ENCODE measurements around the gene ESD.

The ESD gene

DNA sequence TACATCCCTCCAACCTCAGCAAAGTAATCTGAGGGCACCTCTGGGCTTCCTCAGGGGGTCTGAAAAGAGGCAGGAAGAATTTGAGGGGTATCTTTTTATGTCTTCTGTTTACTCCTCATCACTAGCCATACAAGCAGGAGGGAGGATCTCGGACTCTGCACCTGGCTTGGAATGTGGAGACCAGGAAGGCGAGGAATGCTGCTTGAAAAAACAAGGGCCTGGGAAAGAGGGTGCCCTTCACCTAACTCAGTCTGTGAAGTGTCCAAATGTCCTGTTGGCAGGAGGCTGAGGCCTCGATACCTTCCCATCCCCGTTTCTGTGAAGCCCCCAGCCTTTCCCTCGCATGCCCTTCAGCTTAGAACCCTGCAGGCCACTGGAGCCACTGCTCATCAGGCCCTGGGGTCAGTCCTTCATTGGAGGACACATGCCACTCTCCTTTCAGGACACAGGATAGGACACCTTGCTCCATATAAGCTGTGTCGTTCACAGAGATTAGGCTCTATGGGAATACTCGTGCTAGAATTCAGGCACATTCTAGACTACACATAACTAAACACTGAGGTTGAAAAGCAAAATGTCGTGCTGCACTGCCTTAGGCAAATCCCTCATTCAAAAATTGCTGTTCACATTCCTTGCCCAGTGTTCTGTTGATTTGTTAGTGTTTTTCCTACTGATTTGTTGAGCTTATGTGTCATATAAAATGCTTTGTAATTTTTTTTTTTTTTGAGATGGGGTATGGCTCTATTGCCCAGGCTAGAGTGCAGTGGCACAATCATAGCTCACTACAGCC lies 49.7 kb downstream of the ESD start:
- no peak for DNase-seq (ENCODE audit: extremely low read depth in 1 of 2, low read depth in 1 of 2)

DNA sequence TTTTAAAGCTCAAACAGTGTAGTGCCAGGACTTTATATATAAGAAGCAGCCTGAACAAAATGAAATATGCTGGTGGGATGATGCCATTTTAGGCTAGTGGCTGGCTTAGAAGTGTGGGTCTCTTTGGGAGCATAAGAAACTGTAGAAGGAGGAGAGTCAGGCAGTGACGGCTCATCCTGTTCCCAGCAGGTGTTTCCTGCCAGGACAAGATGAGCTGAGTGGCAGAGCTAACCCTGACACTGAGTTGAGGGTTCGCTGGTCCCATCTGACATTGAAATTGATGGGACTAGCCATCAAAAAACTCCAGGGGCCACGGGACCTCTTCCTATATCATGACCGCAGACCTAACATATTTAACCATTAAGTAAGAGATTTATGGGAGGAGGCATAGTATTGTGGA lies 51.3 kb downstream of the ESD start:
- no peak for DNase-seq (ENCODE audit: extremely low read depth in 1 of 2, low read depth in 1 of 2)

- no peak for DNase-seq (ENCODE audit: extremely low read depth in 1 of 2, low read depth in 1 of 2)
Measured at GRCh38 chr13:46745062-46745461, 51.9 kb downstream of the ESD start.

DNA sequence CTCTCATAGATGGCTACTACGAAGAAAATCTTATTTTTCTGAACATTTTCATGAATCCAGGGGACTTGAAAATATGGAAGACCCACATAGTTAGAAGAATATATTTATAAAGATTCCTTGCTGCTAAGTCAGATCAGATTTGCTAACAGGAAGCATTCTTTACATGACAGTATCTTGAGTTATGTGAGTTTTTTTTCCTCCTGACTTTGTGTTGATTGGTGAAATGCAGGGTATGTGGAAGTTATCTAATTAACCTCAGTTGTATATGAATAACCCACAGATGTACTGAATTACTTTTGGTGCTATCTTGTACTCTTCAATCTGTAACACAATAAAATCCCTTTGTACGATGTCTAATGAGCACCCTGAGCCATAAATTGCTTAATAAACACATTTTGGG lies 53.8 kb downstream of the ESD start:
- DNase-seq (ENCODE audit: extremely low read depth in 1 of 2, low read depth in 1 of 2): no peak

DNA sequence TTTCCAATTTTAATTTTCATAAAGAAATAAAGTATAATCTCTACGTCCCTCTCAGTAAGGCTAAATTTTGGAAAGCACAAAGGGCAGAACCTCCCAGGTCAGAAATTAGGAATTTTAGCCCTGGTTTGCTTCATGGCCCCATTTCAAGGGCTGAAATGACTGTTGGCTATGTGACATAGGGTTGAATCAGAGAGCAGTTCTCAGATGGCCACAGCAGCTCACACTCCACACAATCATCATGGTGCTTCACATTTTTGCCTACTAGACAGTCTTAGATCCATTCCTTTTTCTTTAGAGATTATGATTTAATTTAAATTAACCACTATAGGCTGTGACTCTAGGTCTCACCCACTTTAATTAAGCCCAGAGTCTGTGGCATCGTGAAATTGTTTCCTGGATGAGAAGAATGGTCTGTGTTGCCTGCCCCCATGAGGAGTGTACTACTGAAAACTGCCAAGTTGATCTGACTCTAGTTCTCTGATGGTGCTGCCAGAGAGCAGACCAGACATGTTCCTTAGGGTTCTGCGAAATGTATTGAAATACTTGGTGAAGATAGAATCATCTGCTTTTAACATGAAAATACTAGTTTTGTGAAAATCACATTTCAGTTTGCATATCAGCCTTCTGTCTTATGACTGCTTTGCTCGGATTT lies 57.4 kb downstream of the ESD start:
- DNase-seq (ENCODE audit: extremely low read depth in 1 of 2, low read depth in 1 of 2): no peak

GRCh38 chr13:46738766-46739165 lies 58.2 kb downstream of the ESD start:
- no peak for DNase-seq (ENCODE audit: extremely low read depth in 1 of 2, low read depth in 1 of 2)

DNA sequence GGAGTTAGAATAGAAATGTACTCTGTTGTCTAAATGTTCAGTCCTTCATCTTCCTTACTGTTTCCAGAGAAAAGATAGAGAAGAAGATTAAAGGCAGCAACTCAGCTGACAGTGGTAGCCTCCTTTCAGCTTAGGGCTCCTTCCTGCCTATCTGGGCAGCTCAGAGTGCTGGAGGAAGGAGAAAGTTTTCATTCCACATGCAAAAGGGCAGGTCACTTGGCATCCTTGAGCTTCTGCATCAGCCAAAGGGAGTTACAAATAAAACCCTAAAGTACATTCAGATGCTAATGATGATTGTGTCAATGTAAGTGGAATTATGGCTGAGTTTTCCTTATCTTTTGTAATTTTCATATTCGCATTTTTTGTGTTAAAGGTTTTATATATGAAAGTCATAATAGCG lies 58.9 kb downstream of the ESD start:
- DNase-seq (ENCODE audit: extremely low read depth in 1 of 2, low read depth in 1 of 2): no peak

DNA sequence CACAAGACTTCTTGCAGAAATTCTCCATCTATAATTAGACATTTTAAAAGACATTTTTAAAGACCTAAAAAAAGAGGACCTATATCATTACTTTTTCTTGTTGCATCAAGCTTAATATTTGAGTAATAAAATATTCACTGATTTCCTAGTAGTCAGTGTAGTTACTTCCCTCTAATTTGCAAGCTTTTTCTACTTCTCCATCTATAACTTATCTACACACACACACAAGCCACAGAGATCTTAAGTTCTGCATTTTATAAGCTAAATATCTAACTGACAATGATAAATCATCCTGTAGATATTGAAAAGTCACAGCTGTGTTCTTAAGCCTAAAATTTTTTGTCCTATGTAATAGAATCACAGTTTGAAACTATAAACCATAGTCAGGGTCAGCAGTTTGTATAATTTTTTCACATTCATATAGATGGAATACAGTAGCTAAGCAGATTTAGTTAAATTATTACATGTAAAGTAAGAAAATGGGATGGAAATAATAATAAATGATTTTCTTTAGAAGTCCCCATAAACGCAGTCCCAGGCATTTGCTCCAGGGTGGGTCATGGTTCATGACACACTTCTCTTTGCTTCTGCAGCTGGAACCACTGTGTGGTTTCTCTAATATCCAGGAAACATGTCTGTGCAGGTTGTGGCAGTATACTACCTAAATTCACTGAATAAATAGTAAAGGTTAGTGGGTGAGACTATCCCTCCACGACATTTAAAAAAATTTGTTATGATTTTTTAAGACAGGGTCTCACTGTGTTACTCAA lies 60.2 kb downstream of the ESD start:
- no peak for DNase-seq (ENCODE audit: extremely low read depth in 1 of 2, low read depth in 1 of 2)

DNA sequence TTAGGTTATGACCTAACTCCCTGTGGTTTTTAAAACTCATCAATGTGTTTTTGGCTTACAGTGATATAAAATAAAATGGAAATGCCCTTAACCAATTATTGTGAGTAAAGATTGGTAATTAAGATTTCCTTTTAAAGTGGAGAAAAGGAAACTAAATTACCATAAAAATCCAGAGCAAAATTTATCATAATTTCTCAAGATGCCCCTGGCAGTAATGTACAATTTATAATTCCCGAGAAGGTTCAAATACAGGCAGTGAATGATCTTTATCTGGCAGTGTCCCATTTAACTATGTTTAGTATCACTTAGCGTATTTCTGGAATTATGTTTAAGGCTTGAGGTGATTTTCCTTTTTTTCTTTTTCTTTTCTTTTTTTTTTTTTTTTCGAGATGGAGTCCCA lies 61.5 kb downstream of the ESD start:
- DNase-seq (ENCODE audit: extremely low read depth in 1 of 2, low read depth in 1 of 2): no peak

DNA sequence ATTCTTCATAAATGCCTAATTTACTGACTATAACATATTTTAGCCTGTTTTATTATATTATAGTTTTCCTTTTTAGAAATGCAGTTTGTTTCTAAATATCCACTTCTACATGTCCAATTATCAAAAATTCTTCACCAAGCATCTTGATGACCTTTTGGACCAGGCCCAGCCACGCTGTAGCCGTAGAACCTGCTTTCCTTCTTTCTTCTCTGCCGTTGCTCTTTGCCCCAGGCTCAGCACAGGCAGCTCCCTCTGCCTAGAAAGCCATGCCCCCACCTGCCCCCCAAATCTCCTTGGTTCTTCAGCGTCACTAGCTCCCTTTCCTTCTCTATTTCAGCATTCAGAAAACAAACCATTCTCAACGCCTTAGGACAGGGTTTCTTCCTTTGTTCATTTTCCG lies 65.4 kb downstream of the ESD start:
- DNase-seq (ENCODE audit: extremely low read depth in 1 of 2, low read depth in 1 of 2): no peak

DNA sequence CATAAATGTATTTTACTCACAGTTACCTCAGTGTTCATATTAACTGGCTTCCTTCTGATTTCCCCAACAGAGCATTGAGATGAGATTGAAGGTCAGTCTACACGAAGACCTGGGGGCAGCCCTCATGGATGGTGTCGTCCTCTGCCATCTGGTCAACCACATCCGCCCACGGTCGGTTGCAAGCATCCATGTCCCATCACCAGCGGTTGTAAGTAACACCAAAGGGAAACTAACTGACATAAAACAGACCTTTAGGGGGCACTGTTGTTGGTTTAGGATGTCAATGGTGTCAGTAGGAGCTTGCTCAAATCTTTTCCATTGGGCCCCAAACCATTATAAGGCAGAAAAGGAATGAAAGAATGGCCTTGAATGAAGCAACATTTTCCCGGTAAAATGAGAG lies 68.2 kb downstream of the ESD start:
- DNase-seq (ENCODE audit: extremely low read depth in 1 of 2, low read depth in 1 of 2): no peak

DNA sequence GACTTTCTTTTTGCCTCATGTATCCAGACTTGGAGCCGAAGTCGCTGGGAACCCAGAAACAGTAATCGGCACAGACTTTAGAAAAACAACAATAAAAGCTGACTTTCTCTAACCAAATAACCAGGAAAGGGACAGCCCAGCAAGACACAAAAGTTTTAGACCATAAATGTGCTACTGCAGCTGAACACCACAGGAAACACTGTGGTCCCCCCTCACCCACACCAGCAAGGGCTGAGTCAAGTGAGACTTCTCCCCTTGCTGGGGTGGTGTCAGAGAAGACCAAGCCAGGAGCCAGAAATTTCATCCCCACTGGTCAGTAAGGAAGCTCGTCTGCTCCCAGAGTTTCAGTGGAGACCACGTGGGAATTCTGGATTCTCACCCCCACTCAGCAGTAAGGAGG lies 70.6 kb downstream of the ESD start:
- DNase-seq (ENCODE audit: extremely low read depth in 1 of 2, low read depth in 1 of 2): no peak
